ENCODE data around the gene ELF4.

Gene ELF4

DNA sequence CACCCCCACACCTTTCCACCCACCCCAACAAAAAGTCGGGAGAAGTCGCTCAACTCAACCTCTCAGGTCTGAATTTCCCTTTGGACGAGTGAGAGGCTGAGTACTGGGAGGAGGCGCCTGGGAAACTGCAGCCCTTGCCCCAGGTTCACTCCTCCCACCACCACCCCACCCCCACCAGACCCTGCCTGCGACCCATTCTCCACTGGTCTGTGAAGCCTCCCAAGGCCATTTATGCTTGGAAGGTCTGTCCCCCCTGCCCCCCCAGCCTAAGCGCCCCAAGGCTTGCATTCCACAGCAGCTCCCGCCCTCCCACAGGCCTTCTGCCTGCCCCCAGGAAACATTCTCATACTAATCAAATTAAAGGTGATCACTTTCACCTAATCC, 27.2 kb downstream of the ELF4 start:
- DNase-seq, result no peak

DNA sequence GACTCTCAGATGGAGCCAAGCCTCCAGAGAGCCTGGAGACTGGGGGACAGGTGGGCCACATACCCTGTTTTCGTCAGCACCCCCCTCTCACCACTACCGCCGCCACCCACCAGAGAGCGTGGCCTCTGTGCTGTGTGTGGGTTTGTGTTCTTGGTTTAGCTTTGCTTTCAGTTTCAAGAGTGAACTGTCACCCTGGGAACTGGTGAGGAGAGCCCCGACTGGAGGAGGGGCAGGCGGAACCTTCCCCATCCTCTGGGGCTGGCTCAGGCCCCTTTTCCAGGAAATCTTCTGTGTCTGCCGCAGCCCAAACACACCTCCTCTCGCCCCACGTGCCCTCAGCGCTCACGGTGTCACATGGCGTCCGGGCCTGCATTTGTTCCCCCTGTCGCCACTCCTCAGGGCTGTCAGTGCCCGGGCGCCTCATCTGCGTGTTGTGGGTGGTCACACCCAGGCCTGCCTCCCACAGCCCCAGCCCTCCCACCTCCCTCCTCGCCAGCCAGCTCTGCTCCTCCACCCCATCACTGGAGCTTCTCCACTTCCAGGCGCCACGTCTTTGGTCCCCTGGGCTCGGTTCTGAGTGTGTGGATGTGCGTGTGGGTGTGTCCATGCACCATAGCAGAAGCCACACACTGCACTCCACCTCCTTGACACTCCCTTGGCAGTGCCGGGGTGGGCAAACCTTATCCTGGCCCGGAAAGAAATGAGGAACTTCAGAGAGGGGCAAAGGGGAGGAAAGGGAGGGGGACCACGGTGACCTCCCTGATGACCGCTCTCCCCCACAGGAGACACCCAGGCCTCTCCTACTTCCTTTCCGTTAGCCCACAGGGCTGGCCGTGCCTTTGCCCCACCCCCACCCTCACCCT, 27.8 kb downstream of the ELF4 start:
- peak; percentile 91 for DNase-seq

DNA sequence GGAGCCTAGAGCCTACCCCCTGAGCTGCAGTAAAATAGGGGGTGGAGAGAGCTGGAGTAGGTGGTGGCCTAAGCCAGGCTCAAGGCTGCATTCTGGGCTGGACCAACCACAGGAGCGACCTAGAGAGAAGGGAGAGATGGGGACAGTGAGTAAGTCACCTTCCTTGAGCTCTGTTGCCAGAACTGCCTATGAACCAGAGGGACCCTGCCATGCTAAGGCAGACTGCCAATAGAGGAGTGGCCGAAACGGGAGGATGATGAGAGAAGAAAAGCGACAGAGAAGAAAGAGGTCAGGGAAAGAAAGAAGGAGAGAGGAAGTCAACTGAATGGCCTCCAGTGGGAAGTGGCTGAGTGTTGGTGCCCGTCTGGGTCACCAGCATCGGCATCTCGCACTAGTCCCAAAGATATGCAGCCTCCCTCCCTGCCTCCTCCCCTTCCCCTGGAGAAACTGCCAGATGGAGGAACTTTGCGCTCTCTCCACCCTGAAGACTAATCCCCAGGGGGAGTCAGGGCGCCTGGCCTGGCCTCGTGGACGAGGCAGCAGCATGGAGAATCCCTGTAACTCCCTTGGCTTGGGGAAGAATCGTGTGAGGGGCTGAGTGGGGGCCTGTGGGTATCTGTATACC, 28.8 kb downstream of the ELF4 start:
- DNase-seq, result no peak

GRCh38 chrX:130080791-130081367, 29.4 kb downstream of the ELF4 start:
- DNase-seq, result no peak

GRCh38 chrX:130079824-130080406, 30.4 kb downstream of the ELF4 start:
- peak; percentile 71 for DNase-seq

DNA sequence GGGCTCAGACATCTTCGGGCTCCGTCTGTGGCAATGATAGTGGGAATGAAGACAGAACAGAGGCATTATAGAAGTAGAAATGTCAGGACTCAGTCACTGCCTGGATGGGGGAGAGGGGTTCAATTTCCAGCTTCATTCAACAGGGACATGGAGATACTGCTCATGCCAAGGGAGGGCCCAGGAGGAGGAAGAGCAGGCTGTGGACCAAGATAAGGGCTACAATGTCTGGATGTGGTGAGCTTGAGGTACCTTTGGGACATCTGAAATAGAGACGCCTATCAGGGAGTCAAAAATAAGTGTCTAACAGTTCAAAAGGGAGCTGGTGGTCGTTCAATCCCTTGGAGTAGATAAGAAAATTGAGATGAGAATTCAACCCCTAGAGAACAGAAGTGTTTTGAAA, 34.5 kb downstream of the ELF4 start:
- no peak for DNase-seq

DNA sequence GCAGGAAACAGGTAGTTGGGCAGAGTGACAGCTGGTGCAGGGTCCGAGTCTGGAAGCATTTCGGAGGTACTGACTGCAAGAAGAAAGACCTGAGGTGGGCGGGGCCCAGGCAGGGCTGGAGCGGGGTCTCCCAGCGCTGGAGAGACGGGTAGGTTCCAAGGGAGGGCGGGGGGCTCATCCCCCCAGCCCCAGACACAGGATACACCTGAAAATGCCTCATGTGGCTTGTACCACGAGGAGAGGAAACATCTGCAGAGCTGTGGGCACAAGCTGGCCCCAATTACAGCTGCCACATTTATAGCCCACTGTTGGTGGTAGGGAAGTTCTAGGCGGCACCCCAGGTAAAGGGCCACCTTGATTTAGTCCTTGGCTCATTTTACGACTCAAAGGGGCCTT, 38.0 kb downstream of the ELF4 start:
- DNase-seq, result no peak

- DNase-seq, result no peak
Observed at GRCh38 chrX:130071611-130072344, 38.5 kb downstream of the ELF4 start.

- DNase-seq, result no peak
Observed at GRCh38 chrX:130066975-130067615, 43.2 kb downstream of the ELF4 start.

DNA sequence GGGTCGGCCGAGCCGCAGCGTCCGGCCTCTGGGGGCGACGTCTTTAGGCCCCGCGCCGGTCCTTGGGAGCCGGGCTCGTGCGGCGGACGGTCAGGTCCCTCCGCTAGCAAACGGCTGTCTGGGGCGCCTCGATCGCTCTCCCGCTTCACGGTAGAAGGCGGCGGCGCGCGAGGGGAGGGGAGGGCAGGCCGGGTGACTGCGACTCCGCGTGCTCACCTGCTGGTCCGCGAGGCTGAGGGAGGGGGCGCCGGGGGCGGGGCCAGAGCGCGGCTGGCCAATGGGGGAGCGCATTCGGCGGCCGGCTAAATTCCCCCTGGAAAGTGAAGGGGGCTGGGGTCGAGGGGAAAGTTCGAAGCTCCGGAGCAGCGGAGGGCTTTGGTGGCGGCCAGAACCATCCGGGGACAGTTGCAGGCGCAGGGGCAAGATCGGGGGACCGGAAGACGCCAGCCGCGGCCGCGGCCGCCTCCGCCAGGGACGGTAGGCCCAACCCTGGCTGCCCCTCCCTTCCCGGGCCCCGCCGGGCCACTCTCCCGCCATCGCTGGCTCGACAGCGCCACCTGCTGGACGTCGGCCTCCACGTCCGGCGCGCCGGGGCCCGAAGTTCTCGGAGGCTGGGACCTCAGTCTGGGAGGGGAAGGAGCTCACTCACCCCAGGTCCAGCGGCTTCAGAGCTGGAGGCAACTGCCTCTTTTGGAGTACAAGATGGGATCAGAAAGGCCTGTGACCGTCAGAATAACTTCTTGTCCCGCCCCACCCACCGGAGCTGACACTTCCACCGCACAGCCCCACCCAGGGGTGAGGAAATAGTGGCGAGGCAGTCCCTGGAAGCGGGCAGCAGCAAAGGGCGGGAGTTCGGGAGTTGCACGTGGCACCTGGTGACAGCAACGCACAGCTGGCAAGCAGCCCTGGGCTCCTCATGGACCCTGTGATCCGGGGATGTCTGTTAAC, 49.9 kb downstream of the ELF4 start:
- peak; percentile 90 for DNase-seq

DNA sequence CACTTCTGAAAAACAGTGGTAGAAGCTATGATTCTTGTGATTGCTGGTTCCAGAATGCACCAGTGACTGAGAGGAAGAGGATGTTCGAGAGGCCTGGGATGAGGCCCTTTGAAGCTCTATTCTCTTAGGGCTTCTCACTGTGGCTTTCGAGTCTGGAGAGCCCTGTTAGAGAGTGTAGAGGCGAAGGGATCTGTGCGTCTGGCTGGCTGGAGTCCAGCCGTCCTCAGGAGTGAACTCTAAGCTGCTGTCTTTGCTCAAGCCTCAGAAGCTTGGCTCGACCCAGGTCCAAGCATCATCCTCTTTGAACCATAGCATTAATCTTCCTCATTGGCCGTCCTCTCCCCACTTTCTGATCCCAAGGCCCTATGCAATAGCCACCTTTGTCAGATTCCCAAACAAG, 51.6 kb downstream of the ELF4 start:
- DNase-seq, result no peak

- no peak for DNase-seq
Observed at GRCh38 chrX:130057209-130057608, 53.1 kb downstream of the ELF4 start.

DNA sequence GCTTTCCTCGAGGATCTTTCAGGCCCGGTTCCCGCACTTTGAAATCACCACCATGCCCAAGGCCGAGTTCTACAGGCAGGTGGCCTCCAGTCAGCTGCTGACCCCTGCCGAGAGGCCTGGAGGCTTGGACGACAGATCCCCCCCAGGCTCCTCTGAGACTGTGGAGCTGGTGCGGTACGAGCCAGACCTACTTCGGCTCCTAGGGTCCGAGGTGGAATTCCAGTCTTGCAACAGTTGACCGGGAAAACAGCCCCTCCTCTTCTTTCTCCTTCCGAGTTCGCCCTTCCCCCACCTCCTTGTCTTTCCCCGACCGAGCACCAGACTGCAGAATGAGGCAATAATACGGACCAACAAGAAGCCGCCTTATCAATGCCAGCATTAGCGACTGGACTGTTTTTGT, 54.4 kb downstream of the ELF4 start:
- DNase-seq, result no peak

- no peak for DNase-seq
Observed at GRCh38 chrX:130055103-130055502, 55.2 kb downstream of the ELF4 start.

DNA sequence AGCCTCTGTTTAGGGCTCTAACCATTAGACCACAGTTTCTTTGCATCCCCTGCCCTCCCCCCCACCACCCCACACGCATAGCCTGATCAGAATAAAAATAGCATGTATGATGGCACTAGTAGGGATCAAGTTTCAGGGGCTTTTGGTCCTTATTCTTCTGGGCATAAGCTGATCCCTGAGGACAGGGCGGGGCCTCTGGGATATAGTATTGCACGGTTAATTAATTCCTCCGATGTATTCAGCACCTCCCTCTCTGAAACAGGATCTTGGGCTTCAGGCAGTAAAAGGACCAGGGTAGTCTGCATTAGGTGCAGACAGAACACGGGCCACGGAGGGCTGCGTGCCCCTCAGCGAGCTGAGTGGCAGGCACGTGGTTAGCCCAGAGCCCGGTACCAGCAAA, 57.1 kb downstream of the ELF4 start:
- no peak for DNase-seq

- DNase-seq, result no peak
Observed at GRCh38 chrX:130051176-130051845, 59.0 kb downstream of the ELF4 start.

DNA sequence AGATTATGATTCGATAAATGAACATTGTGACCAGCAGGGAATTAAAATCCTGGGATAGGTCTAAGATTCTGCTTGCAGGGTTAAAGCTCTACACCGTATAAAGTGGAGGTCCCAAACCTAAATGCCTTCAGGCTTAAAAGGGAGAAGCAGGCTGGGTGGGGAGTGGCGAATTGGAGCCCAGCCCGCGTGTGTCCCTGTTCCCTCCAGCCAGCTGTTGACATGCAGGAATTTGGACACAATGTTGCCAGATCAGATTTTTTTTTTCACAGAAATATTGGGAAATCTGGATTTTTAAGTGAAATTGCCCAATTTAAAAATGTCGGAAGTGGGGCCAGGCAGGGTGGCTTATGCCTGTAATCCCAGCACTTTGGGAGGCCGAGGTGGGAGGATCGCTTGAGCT, 60.5 kb downstream of the ELF4 start:
- no peak for DNase-seq

- DNase-seq, result no peak
Observed at GRCh38 chrX:130048686-130049222, 61.5 kb downstream of the ELF4 start.

- no peak for DNase-seq
Observed at GRCh38 chrX:130047416-130047815, 62.9 kb downstream of the ELF4 start.

DNA sequence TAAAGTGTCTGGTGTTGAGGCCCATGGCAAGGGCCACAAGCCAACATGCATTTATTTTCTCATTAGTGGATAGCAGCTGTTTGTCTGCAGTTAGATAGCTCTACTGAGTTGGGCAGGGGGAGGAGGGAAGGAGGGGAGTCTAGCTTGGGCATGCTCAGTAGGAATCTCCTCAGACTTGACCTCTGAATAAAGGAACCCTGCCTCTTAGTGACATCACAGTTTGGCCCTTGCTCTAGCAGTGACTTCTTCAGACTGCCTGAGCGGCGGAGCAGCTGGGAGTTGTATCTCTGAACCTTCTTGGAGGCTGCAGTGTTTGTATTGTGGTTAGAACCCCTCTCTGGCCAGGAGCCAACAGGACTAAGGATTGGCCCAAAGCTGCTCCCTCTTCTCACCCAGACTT, 70.5 kb downstream of the ELF4 start:
- no peak for DNase-seq

- DNase-seq, result no peak
Observed at GRCh38 chrX:130034178-130034577, 76.1 kb downstream of the ELF4 start.
